Smooth muscle cell (in vitro differentiated cells): Measurements from ENCODE around the gene MCUB. TPM values are rescaled to one million over a fixed set of nuclear protein-coding genes. Genes with fewer than 3 reads are reported as not detected.
"Not testable (repeated sequence)": the region's sequence is repeated elsewhere in the genome, so short reads cannot be mapped to it uniquely, and the experiment has no call there.

Experiments
- DNase-seq: peaks from one replicate; lab custom pipeline; 2025; ENCODE audit not compliant: unreplicated experiment; lab: John Stamatoyannopoulos, UW
- H2AFZ ChIP-seq: fragments of 200-600 bp; sonication (generic); 2 replicates; pipeline ENCODE4 v1.6.0; 2016; ENCODE audit warnings: antibody characterized with exemption, low read depth, mild to moderate bottlenecking
- H3F3A ChIP-seq: fragments of 200-600 bp; sonication (generic); 2 replicates; pipeline ENCODE4 v1.6.0; 2017; ENCODE audit warnings: antibody characterized with exemption, low read depth
- H3K27ac ChIP-seq: fragments of 200-600 bp; sonication (generic); 2 replicates; pipeline ENCODE4 v1.5.1; 2016; ENCODE audit warnings: low read depth, mild to moderate bottlenecking
- H3K27me3 ChIP-seq: fragments of 200-600 bp; sonication (generic); 2 replicates; pipeline ENCODE4 v1.6.1; 2016; ENCODE audit warnings: low read depth, mild to moderate bottlenecking
- H3K36me3 ChIP-seq: fragments of 200-600 bp; sonication (generic); 2 replicates; pipeline ENCODE4 v1.5.1; 2016; ENCODE audit warnings: low read depth
- H3K4me1 ChIP-seq: fragments of 200-600 bp; sonication (generic); 2 replicates; pipeline ENCODE4 v1.5.1; 2016; ENCODE audit warnings: low read depth
- H3K4me2 ChIP-seq: fragments of 200-600 bp; sonication (generic); 2 replicates; pipeline ENCODE4 v1.6.0; 2016; ENCODE audit warnings: mild to moderate bottlenecking
- H3K4me3 ChIP-seq: fragments of 200-600 bp; sonication (generic); 2 replicates; pipeline ENCODE4 v1.5.1; 2016; ENCODE audit warnings: mild to moderate bottlenecking
- H3K79me2 ChIP-seq: fragments of 200-600 bp; sonication (generic); 2 replicates; pipeline ENCODE4 v1.6.0; 2016; ENCODE audit warnings: low read depth, mild to moderate bottlenecking
- H3K9ac ChIP-seq: fragments of 200-600 bp; sonication (generic); 2 replicates; pipeline ENCODE4 v1.6.0; 2016; ENCODE audit warnings: low read depth
- H3K9me3 ChIP-seq: fragments of 200-600 bp; sonication (generic); replicated peaks from 2 replicates; pipeline ENCODE4 v1.5.1; 2016; ENCODE audit warnings: low read depth
- H4K20me1 ChIP-seq: fragments of 200-600 bp; sonication (generic); 2 replicates; pipeline ENCODE4 v1.6.0; 2016; ENCODE audit warnings: low read depth
- CTCF ChIP-seq: fragments of 200-600 bp; sonication (generic); IDR thresholded peaks from 2 replicates; pipeline ENCODE4 v1.5.1; 2017; ENCODE audit warnings: borderline replicate concordance, mild to moderate bottlenecking, antibody characterized with exemption; ENCODE audit not compliant: insufficient read depth, poor library complexity, severe bottlenecking
- WGBS: methylation state at CpG from one replicate; pipeline ENCODE4 v1.1.7; 2016; ENCODE audit warnings: low lambda C conversion rate; 5-methylcytosine and 5-hydroxymethylcytosine counted together
- polyA plus RNA-seq: library from polyadenylated mRNA; unstranded; fragments of >200 nt; fragmentation: Nextera tagmentation; extraction: Ambion mirVana; gene quantifications from 2 replicates; pipeline ENCODE4 v1.2.1, GENCODE V29; 2016
- total RNA-seq: library from RNA; depleted of rRNA; stranded (reverse); fragments of >200 nt; gene quantifications from 2 replicates; pipeline ENCODE4 v1.2.3, GENCODE V29; 2014

MCUB gene
- total RNA-seq (6.4 and 6.7 TPM in 2 replicates), polyA plus RNA-seq (2.6 and 9.8 TPM in 2 replicates)

DNA sequence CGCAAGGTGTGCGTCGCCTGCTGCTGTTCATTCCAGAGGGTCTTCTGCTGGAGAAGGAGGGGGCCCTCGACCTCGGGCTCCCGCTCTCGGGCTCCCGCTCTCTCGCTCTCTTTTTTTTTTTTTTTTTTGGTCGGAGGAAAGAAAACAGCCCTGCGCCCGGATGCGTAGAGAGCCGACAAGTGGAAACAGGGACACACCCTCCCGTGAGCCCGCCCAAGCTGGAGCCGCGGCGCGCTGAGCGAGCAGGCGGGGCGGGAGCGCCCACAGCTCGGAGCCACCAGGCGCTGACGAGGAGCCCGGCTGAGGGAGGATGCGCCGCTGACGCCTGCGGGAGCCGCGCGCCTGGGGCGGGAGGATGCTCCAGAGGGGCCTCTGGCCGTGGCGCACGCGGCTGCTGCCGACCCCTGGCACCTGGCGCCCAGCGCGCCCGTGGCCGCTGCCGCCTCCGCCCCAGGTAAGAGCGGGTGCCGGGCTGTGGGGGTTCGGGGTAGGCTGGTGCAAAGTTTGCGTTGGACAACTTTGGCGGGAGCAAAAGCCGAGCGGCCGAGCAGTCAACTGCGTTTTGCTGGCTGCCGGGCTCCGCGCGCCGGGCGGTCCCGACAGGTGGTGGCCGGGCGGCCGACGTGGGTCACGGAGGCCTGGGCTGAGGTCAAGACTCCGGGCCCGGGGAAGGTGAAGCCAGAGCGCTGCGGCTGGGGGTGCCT, at the start of gene MCUB:
Gene MCUB (plus strand): TSS at position 264 of the 704 bp plus-strand sequence. CDS start 92 bp downstream, at position 356.
- Histone ChIP-seq H3K27me3 (no peaks in the 10 kb centered on the region), H3F3A (no peaks in the 10 kb centered on the region), H3K27ac (peak within 1 kb of the TSS; percentile 12), H3K4me1 (peaks cover 16% of the 10 kb centered on the region), H3K9ac (peak within 1 kb of the TSS; percentile 20), H3K36me3 (no peaks in the 10 kb centered on the region), H4K20me1 (no peaks in the 10 kb centered on the region), H3K4me3 (peak within 1 kb of the TSS; percentile 55), H2AFZ (peak within 1 kb of the TSS; percentile 4), H3K4me2 (peak within 1 kb of the TSS; percentile 89), H3K79me2 (no peaks in the 10 kb centered on the region), H3K9me3 (no peaks in the 10 kb centered on the region)
- WGBS: under 1% methylated on average over 71 of the region's 73 CpGs
- no peak for TF ChIP-seq CTCF
- DNase-seq: peak; percentile 19

DNA sequence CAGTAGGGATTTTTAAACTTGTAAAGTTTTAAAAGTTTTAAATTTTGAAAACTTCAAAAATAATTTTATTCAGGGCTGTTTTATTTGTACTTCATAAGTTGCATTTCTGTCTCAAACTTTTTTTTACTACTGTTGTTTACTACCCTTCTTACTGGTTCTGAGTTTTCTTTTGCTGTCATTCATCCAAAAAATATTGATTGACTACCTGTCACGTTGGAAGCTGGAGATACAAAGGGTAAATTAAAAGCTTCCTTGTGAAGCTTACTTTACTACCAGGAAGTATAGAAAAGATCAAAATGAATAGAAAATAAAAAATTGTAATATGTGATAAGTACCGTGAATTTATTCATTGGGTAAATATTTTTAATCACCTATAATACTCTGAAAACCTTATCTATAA, 49.4 kb upstream of the MCUB start:
- H3K4me1 ChIP-seq: no peaks in the 10 kb centered on the region
- peaks cover 36% of the 10 kb centered on the region for H3K36me3 ChIP-seq
- no peak overlapping the region for H2AFZ ChIP-seq
- H3K27me3 ChIP-seq: no peaks in the 10 kb centered on the region
- H3K27ac ChIP-seq: no peak overlapping the region
- H3K79me2 ChIP-seq: no peaks in the 10 kb centered on the region
- H4K20me1 ChIP-seq: no peaks in the 10 kb centered on the region
- WGBS: 99% methylated on average over 2 of the region's 2 CpGs
- H3K9ac ChIP-seq: no peak overlapping the region
- H3K4me2 ChIP-seq: no peak overlapping the region
- no peaks in the 10 kb centered on the region for H3K9me3 ChIP-seq
- TF ChIP-seq CTCF: no peak
- H3K4me3 ChIP-seq: no peak overlapping the region
- no peak for DNase-seq
- H3F3A ChIP-seq: no peaks in the 10 kb centered on the region

- Histone ChIP-seq H3K4me2 (no peak overlapping the region), H3K36me3 (peaks cover 32% of the 10 kb centered on the region), H3K9ac (no peak overlapping the region), H3K9me3 (no peaks in the 10 kb centered on the region), H3K79me2 (no peaks in the 10 kb centered on the region), H3K4me1 (no peaks in the 10 kb centered on the region), H2AFZ (no peak overlapping the region), H4K20me1 (no peaks in the 10 kb centered on the region), H3K4me3 (no peak overlapping the region), H3F3A (no peaks in the 10 kb centered on the region), H3K27me3 (no peaks in the 10 kb centered on the region), H3K27ac (no peak overlapping the region)
- DNase-seq: no peak
- no peak for TF ChIP-seq CTCF
- 76% methylated on average over 2 of the region's 2 CpGs for WGBS
Observed at GRCh38 chr4:109511414-109511813, 48.6 kb upstream of the MCUB start.

GRCh38 chr4:109513368-109513767, 46.7 kb upstream of the MCUB start:
- H3K4me3 ChIP-seq, H2AFZ ChIP-seq, DNase-seq, H3K27me3 ChIP-seq, H4K20me1 ChIP-seq, H3K9me3 ChIP-seq, H3K4me1 ChIP-seq, H3K4me2 ChIP-seq, H3K27ac ChIP-seq, H3K9ac ChIP-seq, H3F3A ChIP-seq, H3K79me2 ChIP-seq: not testable (repeated sequence)
- H3K36me3 ChIP-seq: peaks cover 34% of the 10 kb centered on the region
- 99% methylated on average over 12 of the region's 12 CpGs for WGBS
